ENCODE results near the gene TGFBR3.

The TGFBR3 gene

DNA sequence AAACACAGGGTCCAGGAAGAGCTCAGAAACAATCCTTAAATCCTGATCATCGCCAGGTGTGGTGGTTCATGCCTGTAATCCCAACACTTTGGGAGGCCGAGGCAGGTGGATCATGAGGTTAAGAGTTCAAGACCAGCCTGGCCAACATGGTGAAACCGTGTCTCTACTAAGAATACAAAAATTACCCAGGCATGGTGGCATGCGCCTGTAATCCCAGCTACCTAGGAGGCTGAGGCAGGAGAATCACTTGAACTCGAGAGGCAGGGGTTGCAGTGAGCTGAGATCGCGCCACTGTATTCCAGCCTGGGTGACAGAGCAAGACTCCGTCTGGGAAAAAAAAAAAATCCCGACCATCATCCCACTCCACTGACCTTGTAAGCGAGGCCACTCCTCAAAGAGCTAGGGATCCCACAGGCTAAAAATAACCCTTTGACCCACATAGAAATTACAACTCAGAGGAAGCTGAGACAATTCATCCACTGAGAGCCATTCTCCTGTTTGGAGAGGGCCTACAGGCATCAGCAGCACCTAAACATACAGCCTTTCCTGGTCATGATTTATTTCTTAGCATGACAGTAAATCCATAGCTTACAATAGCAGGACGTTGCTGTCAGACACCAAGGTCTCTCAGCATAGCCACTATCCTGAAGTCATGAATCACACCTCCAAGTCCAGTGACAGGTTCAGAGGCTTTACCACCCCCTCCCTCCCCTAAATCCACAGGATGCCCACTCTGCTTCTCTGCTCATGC lies 66.7 kb downstream of the TGFBR3 start:
- DNase-seq: no peak

DNA sequence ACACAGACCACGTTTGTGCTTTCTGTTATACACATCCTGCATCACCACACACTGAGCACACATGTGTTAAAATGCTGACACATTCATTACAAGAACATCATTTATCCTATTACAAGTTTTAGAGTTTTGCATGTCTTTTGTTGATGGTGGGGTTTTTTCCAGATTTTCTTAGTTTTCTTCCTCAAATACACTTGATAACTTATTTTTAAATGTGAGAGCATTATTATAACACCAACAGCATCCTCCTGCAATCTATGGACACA lies 67.3 kb downstream of the TGFBR3 start:
- no peak for DNase-seq

GRCh38 chr1:91817211-91817905 lies 68.6 kb downstream of the TGFBR3 start:
- DNase-seq: no peak

DNA sequence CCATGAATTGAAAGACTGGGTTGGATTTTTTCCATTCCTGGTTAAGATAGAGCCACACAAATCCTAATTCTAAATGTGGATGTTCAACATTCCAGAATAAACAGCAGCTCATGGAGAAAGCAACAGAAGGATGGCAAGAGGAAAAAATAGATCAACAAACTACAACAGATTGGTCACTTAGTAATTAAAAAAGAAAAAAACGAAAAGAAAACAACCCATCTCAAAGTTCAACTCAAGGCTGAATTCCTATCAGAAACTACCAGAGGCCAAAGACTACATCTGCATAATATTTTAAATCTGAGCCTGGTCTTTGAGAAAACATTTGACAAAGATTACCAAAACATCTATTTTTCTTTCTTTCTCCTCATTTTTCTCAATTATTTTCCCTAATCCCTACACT lies 69.9 kb downstream of the TGFBR3 start:
- DNase-seq: no peak

GRCh38 chr1:91814448-91814847 lies 71.5 kb downstream of the TGFBR3 start:
- no peak for DNase-seq

DNA sequence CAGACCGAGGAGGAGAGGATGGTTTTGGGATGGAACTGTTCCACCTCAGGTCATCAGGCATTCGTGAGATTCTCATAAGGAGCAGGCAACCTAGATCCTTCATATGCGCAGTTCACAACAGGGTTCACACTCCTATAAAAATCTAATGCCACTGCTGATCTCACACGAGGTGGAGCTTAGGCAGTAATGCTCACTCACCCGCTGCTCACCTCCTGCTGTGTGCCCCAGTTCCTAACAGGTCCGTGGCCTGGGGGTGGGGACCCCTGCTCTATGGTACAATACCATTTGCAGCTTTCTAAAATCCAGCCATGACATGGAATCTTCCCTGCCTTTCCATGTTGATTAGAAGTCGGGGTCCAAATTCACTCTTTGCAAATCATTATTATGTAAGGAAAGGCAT lies 72.1 kb downstream of the TGFBR3 start:
- DNase-seq: no peak

DNA sequence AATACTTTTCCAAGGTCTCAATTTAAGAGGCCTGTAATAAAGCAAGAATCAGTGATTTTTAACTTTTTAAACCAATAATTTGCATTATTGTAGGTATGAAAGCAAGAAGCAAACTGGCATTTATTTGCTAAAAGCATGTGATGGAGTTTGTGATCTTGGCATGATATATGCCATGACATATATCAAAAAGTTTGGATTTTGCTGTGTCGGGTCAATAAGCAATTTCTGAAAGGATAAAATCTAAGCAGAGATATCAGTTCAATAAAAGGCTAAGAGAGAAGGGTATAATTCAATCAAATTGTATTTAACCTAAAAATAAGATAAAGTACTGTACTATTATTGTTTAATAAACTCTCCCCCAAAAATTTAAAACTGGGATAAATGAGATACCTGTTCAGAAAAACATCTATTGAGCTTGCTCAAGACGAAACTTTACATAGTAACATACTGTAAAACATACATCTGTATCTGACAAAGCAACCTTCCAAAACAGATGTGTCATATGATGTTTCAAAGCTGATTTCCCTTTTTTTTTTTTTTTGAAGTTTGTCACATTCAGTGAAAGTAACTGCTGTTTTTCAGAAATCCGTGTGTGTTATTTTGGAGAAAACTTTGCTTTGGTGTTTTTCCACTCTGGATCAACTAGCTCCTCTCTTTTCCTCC lies 74.5 kb downstream of the TGFBR3 start:
- DNase-seq: no peak

- DNase-seq: no peak
These were observed 76.6 kb downstream of the TGFBR3 start for GRCh38 chr1:91809317-91809716.

- no peak for DNase-seq
These were observed 77.9 kb downstream of the TGFBR3 start for GRCh38 chr1:91807921-91808620.

- no peak for DNase-seq
These were observed 78.9 kb downstream of the TGFBR3 start for GRCh38 chr1:91806769-91807700.

- no peak for DNase-seq
These were observed 79.7 kb downstream of the TGFBR3 start for GRCh38 chr1:91806181-91806768.

DNA sequence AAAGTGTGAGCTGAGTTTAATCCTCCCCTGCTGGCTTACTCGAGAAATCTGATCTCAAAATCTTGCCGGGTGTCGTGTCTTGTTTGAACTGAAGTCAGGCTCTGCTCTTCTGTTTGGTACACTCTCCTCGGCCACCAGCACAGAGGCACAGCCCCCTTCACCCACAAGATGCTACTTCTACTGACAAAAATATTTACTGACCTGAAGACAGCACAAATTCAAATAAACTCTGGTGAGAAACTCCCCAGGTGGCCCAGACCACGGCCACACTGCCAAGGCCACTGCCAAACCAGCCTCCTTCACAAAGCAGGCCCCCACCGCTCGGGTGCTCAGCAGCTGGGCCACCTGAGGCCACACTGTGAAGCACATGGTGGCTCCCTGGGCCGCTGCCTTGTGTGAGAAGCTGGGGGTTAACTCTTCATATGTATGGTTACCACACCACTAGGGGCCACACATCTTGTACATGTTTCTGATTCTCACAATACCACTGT lies 80.6 kb downstream of the TGFBR3 start:
- DNase-seq: no peak

DNA sequence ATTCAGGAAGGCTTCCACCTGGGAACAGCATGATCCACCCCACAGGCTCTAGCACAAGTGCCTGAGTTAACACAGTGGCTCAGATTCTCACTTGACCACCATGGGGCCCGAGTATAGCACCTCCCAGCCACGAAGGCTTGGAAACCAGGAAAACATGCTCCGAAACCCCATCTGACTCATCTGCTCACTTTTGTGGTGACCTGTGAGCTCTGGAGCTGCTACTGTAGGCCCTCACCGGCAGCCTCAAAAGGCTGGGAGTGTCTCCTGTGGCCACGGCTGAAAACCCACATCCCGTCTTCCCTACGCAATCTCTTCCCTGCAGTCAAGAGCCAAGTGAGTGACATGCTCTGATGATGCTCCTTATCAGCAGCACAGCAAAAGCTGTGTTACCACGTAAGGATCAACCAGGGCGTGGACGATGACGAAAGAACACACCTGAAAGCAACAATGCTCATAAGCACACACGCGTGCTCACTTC lies 81.4 kb downstream of the TGFBR3 start:
- DNase-seq: peak; percentile 88

- peak; percentile 72 for DNase-seq
These were observed 82.0 kb downstream of the TGFBR3 start for GRCh38 chr1:91803847-91804545.

DNA sequence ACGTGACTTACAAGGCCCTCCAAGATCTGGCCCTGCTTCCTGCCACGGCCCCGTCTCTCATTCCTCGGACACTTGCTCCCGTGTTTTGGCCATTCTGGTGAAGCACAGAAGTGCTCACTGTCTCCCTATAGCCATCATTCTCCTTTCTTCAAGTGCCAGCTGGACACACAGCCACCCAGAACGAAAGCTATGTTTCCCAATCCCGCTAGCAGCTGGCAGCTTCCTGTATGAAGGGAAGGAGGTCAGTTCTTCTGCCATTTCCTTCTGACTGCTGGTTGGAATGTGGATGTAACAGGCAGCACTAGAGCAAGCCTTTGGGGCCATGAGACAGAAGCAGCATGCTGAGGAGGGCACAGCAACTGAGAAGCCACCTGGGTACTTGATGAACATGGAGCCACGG lies 82.8 kb downstream of the TGFBR3 start:
- no peak for DNase-seq

- DNase-seq: no peak
These were observed 84.3 kb downstream of the TGFBR3 start for GRCh38 chr1:91801496-91802115.

GRCh38 chr1:91799863-91800262 lies 86.1 kb downstream of the TGFBR3 start:
- no peak for DNase-seq

GRCh38 chr1:91799159-91799558 lies 86.8 kb downstream of the TGFBR3 start:
- no peak for DNase-seq

GRCh38 chr1:91798740-91799139 lies 87.2 kb downstream of the TGFBR3 start:
- no peak for DNase-seq

- DNase-seq: no peak
These were observed 87.7 kb downstream of the TGFBR3 start for GRCh38 chr1:91798241-91798648.

- DNase-seq: no peak
These were observed 88.8 kb downstream of the TGFBR3 start for GRCh38 chr1:91797164-91797563.

Data from CD4-positive, alpha-beta T cell treated with Interferon gamma for 1 hour (primary cell).